AG09319 (cell line): ENCODE measurements around the gene COL26A1.

Experiments used
- DNase-seq: peaks from one replicate; pipeline ENCODE4 v3.0.0-alpha.2; 2010; ENCODE audit warnings: low read depth; ENCODE audit errors: extremely low read depth
- CTCF ChIP-seq: IDR thresholded peaks from 2 replicates; pipeline ENCODE4 v1.5.1; 2011; ENCODE audit warnings: low read depth, mild to moderate bottlenecking, inconsistent platforms, low read length, moderate library complexity

The COL26A1 gene

GRCh38 chr7:101537205-101537604 is 174.5 kb downstream of the COL26A1 start:
- no peak for TF ChIP-seq CTCF
- DNase-seq: no peak

- no peak for TF ChIP-seq CTCF
- DNase-seq: no peak
These were observed 175.4 kb downstream of the COL26A1 start for GRCh38 chr7:101537935-101538595.

GRCh38 chr7:101538596-101539459 is 176.2 kb downstream of the COL26A1 start:
- peak; percentile 89 for TF ChIP-seq CTCF
- DNase-seq: no peak

- no peak for TF ChIP-seq CTCF
- DNase-seq: no peak
These were observed 177.1 kb downstream of the COL26A1 start for GRCh38 chr7:101539784-101540183.

GRCh38 chr7:101542527-101543241 is 180.0 kb downstream of the COL26A1 start:
- no peak for DNase-seq

GRCh38 chr7:101543242-101543766 is 180.6 kb downstream of the COL26A1 start:
- no peak for TF ChIP-seq CTCF
- no peak for DNase-seq

More at GRCh38 chr7:101542527-101543241, 180.0 kb downstream of the COL26A1 start:
- TF ChIP-seq CTCF: peak; percentile 81
